HFFc6 (cell line): ENCODE data around the gene SULT1B1. TPM values are rescaled to one million over a fixed set of nuclear protein-coding genes. Genes with fewer than 3 reads are reported as not detected.

Experiments
- DNase-seq: peaks from one replicate; pipeline ENCODE4 v3.0.0-alpha.2; 2018
- H3K27ac Mint-ChIP-seq: 2 replicates; pipeline ENCODE4 v1.8.0; 2020; ENCODE audit warnings: mild to moderate bottlenecking, mixed read lengths
- H3K27me3 Mint-ChIP-seq: 2 replicates; pipeline ENCODE4 v1.8.0; 2021; ENCODE audit warnings: mild to moderate bottlenecking, moderate library complexity, mixed read lengths; ENCODE audit not compliant: insufficient read depth
- H3K36me3 Mint-ChIP-seq: 2 replicates; pipeline ENCODE4 v1.8.0; 2021; ENCODE audit warnings: low read depth, mixed read lengths
- H3K4me1 Mint-ChIP-seq: 2 replicates; pipeline ENCODE4 v1.8.0; 2020; ENCODE audit warnings: low read depth, mixed read lengths
- H3K4me3 Mint-ChIP-seq: 2 replicates; pipeline ENCODE4 v1.8.0; 2020; ENCODE audit warnings: mild to moderate bottlenecking, moderate library complexity, mixed read lengths
- H3K9me3 Mint-ChIP-seq: 2 replicates; pipeline ENCODE4 v1.8.0; 2020; ENCODE audit warnings: mild to moderate bottlenecking, mixed read lengths
- CTCF ChIP-seq: fragments of 200-600 bp; sonication (generic); IDR thresholded peaks from 2 replicates; pipeline ENCODE4 v1.5.0; 2021; ENCODE audit warnings: antibody characterized with exemption, mild to moderate bottlenecking
- total RNA-seq, 6 experiments: library from RNA; stranded (reverse); fragmentation: NEBNext Ultra II Directional; extraction: Animal tissue kit (Norgen Biotek cat#: 25700); gene quantifications; 2 replicates in 1 of 6; 3 replicates in 5 of 6; pipeline ENCODE4 v1.2.3, GENCODE V29; 2021

Gene SULT1B1
- total RNA-seq, 6 experiments from 2014 or later: 0.02 TPM; not detected in 5

- no peak for TF ChIP-seq CTCF
- Mint-ChIP-seq H3K27me3 (no peaks in the 10 kb centered on the region), H3K9me3 (peaks cover 22% of the 10 kb centered on the region), H3K27ac (no peak overlapping the region), H3K36me3 (0 out of 2 replicates have a peak, but pooled peaks cover 4% of the 10 kb centered on the region), H3K4me1 (no peaks in the 10 kb centered on the region), H3K4me3 (no peak overlapping the region)
- DNase-seq: no peak
Measured at GRCh38 chr4:69749771-69750170, 10.6 kb downstream of the SULT1B1 start.

- peaks cover 26% of the 10 kb centered on the region for H3K9me3 Mint-ChIP-seq
- no peaks in the 10 kb centered on the region for H3K27me3 Mint-ChIP-seq
- 0 out of 2 replicates have a peak, but pooled peaks cover 4% of the 10 kb centered on the region for H3K36me3 Mint-ChIP-seq
- no peaks in the 10 kb centered on the region for H3K4me1 Mint-ChIP-seq
- TF ChIP-seq CTCF: no peak
- H3K4me3 Mint-ChIP-seq: no peak overlapping the region
- DNase-seq: no peak
- H3K27ac Mint-ChIP-seq: no peak overlapping the region
Measured at GRCh38 chr4:69748173-69748572, 12.2 kb downstream of the SULT1B1 start.

GRCh38 chr4:69744157-69744478 lies 16.3 kb downstream of the SULT1B1 start:
- H3K27me3 Mint-ChIP-seq: no peaks in the 10 kb centered on the region
- H3K4me1 Mint-ChIP-seq: no peaks in the 10 kb centered on the region
- TF ChIP-seq CTCF: no peak
- H3K4me3 Mint-ChIP-seq: no peak overlapping the region
- DNase-seq: no peak
- no peak overlapping the region for H3K27ac Mint-ChIP-seq
- H3K9me3 Mint-ChIP-seq: peaks cover 30% of the 10 kb centered on the region
- H3K36me3 Mint-ChIP-seq: no peaks in the 10 kb centered on the region

GRCh38 chr4:69743476-69744156 lies 16.8 kb downstream of the SULT1B1 start:
- no peak overlapping the region for H3K4me3 Mint-ChIP-seq
- H3K4me1 Mint-ChIP-seq: no peaks in the 10 kb centered on the region
- no peaks in the 10 kb centered on the region for H3K27me3 Mint-ChIP-seq
- TF ChIP-seq CTCF: no peak
- H3K36me3 Mint-ChIP-seq: no peaks in the 10 kb centered on the region
- no peak for DNase-seq
- H3K9me3 Mint-ChIP-seq: peaks cover 34% of the 10 kb centered on the region
- no peak overlapping the region for H3K27ac Mint-ChIP-seq

- TF ChIP-seq CTCF: no peak
- Mint-ChIP-seq H3K4me3 (no peak overlapping the region), H3K9me3 (peaks cover 41% of the 10 kb centered on the region), H3K4me1 (no peaks in the 10 kb centered on the region), H3K27me3 (no peaks in the 10 kb centered on the region), H3K27ac (no peak overlapping the region), H3K36me3 (no peaks in the 10 kb centered on the region)
- DNase-seq: no peak
Measured at GRCh38 chr4:69742596-69742995, 17.8 kb downstream of the SULT1B1 start.
